ENCODE results near the gene TOMM7. TPM values are rescaled to one million over a fixed set of nuclear protein-coding genes. Genes with fewer than 3 reads are reported as not detected.

Gene TOMM7
- total RNA-seq, 1 donor from 2014 or later, result 222 TPM

- no peaks in the 10 kb centered on the region for H3K27me3 Mint-ChIP-seq
- H3K9me3 Mint-ChIP-seq, result no peaks in the 10 kb centered on the region
- no peak overlapping the region for H3K4me3 Mint-ChIP-seq
- H3K36me3 Mint-ChIP-seq, result no peaks in the 10 kb centered on the region
- DNase-seq (ENCODE audit: extremely low spot score, unreplicated experiment), result no peak
- no peak overlapping the region for H3K27ac Mint-ChIP-seq
- H3K4me1 Mint-ChIP-seq (ENCODE audit: unreplicated experiment), result no peaks in the 10 kb centered on the region
- no peak for TF ChIP-seq CTCF (conservative IDR thresholded peaks at IDR 0.05)
These were observed 44.4 kb upstream of the TOMM7 start for GRCh38 chr7:22867003-22867402.

GRCh38 chr7:22865602-22865960 lies 42.9 kb upstream of the TOMM7 start:
- no peaks in the 10 kb centered on the region for H3K36me3 Mint-ChIP-seq
- no peak overlapping the region for H3K4me3 Mint-ChIP-seq
- H3K4me1 Mint-ChIP-seq (ENCODE audit: unreplicated experiment), result no peaks in the 10 kb centered on the region
- TF ChIP-seq CTCF (conservative IDR thresholded peaks at IDR 0.05), result no peak
- H3K9me3 Mint-ChIP-seq, result no peaks in the 10 kb centered on the region
- H3K27ac Mint-ChIP-seq, result no peak overlapping the region
- no peak for DNase-seq (ENCODE audit: extremely low spot score, unreplicated experiment)
- no peaks in the 10 kb centered on the region for H3K27me3 Mint-ChIP-seq

GRCh38 chr7:22864855-22865601 lies 42.4 kb upstream of the TOMM7 start:
- Mint-ChIP-seq H3K4me3 (no peak overlapping the region), H3K36me3 (no peaks in the 10 kb centered on the region), H3K27ac (no peak overlapping the region), H3K27me3 (no peaks in the 10 kb centered on the region), H3K4me1 (ENCODE audit: unreplicated experiment) (no peaks in the 10 kb centered on the region), H3K9me3 (no peaks in the 10 kb centered on the region)
- TF ChIP-seq CTCF (conservative IDR thresholded peaks at IDR 0.05), result no peak
- DNase-seq (ENCODE audit: extremely low spot score, unreplicated experiment), result no peak

- H3K9me3 Mint-ChIP-seq, result no peaks in the 10 kb centered on the region
- no peak overlapping the region for H3K4me3 Mint-ChIP-seq
- DNase-seq (ENCODE audit: extremely low spot score, unreplicated experiment), result no peak
- no peaks in the 10 kb centered on the region for H3K4me1 Mint-ChIP-seq (ENCODE audit: unreplicated experiment)
- H3K36me3 Mint-ChIP-seq, result no peaks in the 10 kb centered on the region
- H3K27ac Mint-ChIP-seq, result no peak overlapping the region
- H3K27me3 Mint-ChIP-seq, result no peaks in the 10 kb centered on the region
- no peak for TF ChIP-seq CTCF (conservative IDR thresholded peaks at IDR 0.05)
These were observed 41.7 kb upstream of the TOMM7 start for GRCh38 chr7:22864301-22864700.

GRCh38 chr7:22863156-22863899 lies 40.7 kb upstream of the TOMM7 start:
- H3K4me1 Mint-ChIP-seq (ENCODE audit: unreplicated experiment), result no peaks in the 10 kb centered on the region
- H3K27ac Mint-ChIP-seq, result no peak overlapping the region
- TF ChIP-seq CTCF (conservative IDR thresholded peaks at IDR 0.05), result no peak
- no peaks in the 10 kb centered on the region for H3K9me3 Mint-ChIP-seq
- H3K27me3 Mint-ChIP-seq, result no peaks in the 10 kb centered on the region
- no peak overlapping the region for H3K4me3 Mint-ChIP-seq
- no peak for DNase-seq (ENCODE audit: extremely low spot score, unreplicated experiment)
- H3K36me3 Mint-ChIP-seq, result peaks cover 9% of the 10 kb centered on the region
